ENCODE results near the gene SHANK2.

SHANK2 gene

DNA sequence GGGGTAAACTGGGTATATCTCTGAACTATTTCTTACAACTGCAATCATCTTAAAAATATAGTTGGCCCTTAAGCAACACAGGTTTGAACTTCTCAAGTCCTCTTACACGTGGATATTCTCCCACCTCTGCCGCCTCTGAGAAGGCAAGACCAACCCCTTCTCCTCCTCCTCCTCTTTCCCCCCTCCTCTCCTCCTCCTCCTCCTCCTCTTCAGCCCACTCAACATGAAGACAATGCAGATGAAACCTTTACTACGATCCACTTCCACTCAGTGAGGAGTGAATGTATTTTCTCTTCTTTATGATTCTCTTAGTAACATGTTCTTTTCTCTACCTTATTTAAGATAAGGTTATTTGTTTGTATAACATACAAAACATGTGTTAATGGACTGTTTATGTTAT, 20.0 kb downstream of the SHANK2 start:
- Histone ChIP-seq H3K4me3 (ENCODE audit: low read depth, low read length) (no peak overlapping the region), H3K9me3 (ENCODE audit: control insufficient read depth, insufficient read depth, low read length) (0 out of 2 replicates have a peak, but pooled peaks cover 3% of the 10 kb centered on the region), H3K27me3 (ENCODE audit: control insufficient read depth, insufficient read depth, low read length) (no peaks in the 10 kb centered on the region), H3K4me1 (ENCODE audit: control insufficient read depth, insufficient read depth, low read length) (peaks cover 9% of the 10 kb centered on the region; the same call in 1 of the 2 replicates), H3K27ac (ENCODE audit: low read depth, low read length) (no peak overlapping the region), H3K36me3 (ENCODE audit: control insufficient read depth, insufficient read depth, low read length) (peaks cover 4% of the 10 kb centered on the region; the same call in 1 of the 2 replicates), H3K9ac (ENCODE audit: low read depth, low read length) (no peak overlapping the region)

GRCh38 chr11:71228961-71229360, 23.4 kb downstream of the SHANK2 start:
- Histone ChIP-seq H3K27ac (ENCODE audit: low read depth, low read length) (no peak overlapping the region), H3K27me3 (ENCODE audit: control insufficient read depth, insufficient read depth, low read length) (no peaks in the 10 kb centered on the region), H3K9me3 (ENCODE audit: control insufficient read depth, insufficient read depth, low read length) (0 out of 2 replicates have a peak, but pooled peaks cover 5% of the 10 kb centered on the region)

DNA sequence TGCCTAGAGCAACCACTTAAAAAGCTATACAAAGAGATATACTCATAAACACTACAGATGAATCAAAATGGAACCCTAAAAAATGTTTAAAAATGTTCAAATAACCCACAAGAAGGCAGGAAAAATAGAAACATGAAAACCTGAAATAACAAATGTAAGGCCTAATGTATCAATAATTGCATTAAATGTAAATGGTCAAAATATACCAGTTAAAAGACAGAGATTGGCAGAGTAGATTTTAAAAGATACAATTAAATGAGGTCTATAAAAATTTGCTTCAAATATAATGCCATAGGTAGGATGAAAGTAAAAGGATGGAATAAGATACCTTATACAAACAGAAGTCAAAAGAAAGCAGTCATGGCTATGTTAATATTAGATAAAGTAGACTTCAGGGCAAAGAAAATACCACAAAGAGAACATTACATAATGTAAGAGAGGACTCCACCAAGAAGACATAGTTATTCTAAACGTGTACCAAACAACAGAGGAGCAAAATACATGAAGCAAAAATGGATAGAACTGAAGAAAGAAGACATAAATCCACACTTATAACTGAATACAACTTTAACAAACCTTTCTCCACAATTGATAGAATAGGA, 25.2 kb downstream of the SHANK2 start:
- no peak overlapping the region for H3K27ac ChIP-seq (ENCODE audit: low read depth, low read length)
- H3K27me3 ChIP-seq (ENCODE audit: control insufficient read depth, insufficient read depth, low read length), result no peaks in the 10 kb centered on the region
- H3K4me3 ChIP-seq (ENCODE audit: low read depth, low read length), result no peak overlapping the region
- no peaks in the 10 kb centered on the region for H3K4me1 ChIP-seq (ENCODE audit: control insufficient read depth, insufficient read depth, low read length)
- peaks cover 22% of the 10 kb centered on the region for H3K36me3 ChIP-seq (ENCODE audit: control insufficient read depth, insufficient read depth, low read length)
- H3K9ac ChIP-seq (ENCODE audit: low read depth, low read length), result no peak overlapping the region
- 0 out of 2 replicates have a peak, but pooled peaks cover 5% of the 10 kb centered on the region for H3K9me3 ChIP-seq (ENCODE audit: control insufficient read depth, insufficient read depth, low read length)

More at GRCh38 chr11:71228961-71229360, 23.4 kb downstream of the SHANK2 start:
- Histone ChIP-seq H3K36me3 (ENCODE audit: control insufficient read depth, insufficient read depth, low read length) (peaks cover 11% of the 10 kb centered on the region), H3K4me1 (ENCODE audit: control insufficient read depth, insufficient read depth, low read length) (peaks cover 9% of the 10 kb centered on the region; the same call in 1 of the 2 replicates), H3K4me3 (ENCODE audit: low read depth, low read length) (no peak overlapping the region), H3K9ac (ENCODE audit: low read depth, low read length) (no peak overlapping the region)

DNA sequence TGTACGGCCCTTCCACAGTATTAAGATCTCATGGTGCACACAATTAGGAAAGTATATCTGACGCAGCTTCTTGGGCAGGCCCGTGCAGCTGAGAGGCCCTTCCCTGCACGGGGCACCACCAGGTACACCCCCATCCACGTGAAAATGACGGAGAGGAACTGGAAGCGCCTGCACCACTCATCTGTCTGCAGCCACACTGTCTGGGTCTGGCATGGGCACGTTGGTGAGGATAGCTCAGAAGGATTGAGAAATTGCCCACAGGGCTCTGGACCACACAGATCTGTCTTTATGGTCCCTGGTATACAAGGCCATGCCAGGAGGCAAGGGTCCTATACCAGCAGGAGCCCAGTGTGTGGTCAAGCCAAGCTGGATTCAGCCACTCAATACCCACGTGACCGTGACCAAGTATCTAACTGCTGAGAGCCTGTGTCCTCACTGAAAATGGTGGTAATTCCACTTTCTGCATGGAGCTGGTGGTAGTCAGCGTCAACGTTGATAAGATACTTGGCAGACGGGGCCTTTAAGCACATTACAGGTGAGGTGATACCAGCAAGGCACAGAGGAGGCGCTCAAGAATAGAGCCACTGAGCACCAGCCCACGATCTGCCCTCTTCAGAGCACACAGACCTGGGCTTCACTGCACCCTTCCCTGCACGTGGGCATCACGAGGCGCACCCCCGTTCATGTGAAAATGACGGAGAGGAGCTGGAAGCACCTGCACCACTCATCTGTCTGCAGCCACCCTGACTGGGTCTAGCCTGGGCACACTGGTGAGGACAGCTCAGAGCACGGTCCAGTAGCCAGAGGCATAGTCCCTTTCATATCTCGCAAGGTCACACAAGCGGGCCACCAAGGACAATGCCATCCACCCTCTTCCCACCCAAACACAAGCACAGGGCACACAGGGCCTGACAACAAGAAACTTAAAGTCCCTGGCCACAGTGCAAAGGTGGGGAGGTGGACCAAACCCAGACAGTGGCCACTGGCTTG, 28.4 kb downstream of the SHANK2 start:
- Histone ChIP-seq H3K27me3 (ENCODE audit: control insufficient read depth, insufficient read depth, low read length) (no peaks in the 10 kb centered on the region), H3K36me3 (ENCODE audit: control insufficient read depth, insufficient read depth, low read length) (peaks cover 22% of the 10 kb centered on the region), H3K9me3 (ENCODE audit: control insufficient read depth, insufficient read depth, low read length) (0 out of 2 replicates have a peak, but pooled peaks cover 5% of the 10 kb centered on the region), H3K9ac (ENCODE audit: low read depth, low read length) (no peak overlapping the region), H3K27ac (ENCODE audit: low read depth, low read length) (no peak overlapping the region), H3K4me1 (ENCODE audit: control insufficient read depth, insufficient read depth, low read length) (no peaks in the 10 kb centered on the region), H3K4me3 (ENCODE audit: low read depth, low read length) (no peak overlapping the region)

DNA sequence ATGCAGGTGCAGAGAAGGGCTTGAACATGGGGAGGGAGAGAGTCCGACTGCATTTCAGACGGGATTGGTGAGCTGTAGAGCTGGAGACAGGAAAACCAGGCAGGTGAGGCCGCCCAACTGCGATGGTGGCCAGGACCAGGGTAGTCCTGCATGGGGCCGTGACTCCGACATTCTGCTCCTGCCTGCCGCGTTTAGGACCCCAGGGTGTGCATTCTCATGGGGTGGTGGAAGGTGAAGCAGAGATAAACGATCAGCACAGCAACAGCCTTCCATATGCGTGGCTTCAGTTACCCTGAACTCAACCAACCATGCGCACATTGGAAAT, 29.3 kb downstream of the SHANK2 start:
- no peaks in the 10 kb centered on the region for H3K4me1 ChIP-seq (ENCODE audit: control insufficient read depth, insufficient read depth, low read length)
- no peak overlapping the region for H3K27ac ChIP-seq (ENCODE audit: low read depth, low read length)
- H3K4me3 ChIP-seq (ENCODE audit: low read depth, low read length), result no peak overlapping the region
- H3K9me3 ChIP-seq (ENCODE audit: control insufficient read depth, insufficient read depth, low read length), result 0 out of 2 replicates have a peak, but pooled peaks cover 5% of the 10 kb centered on the region
- H3K27me3 ChIP-seq (ENCODE audit: control insufficient read depth, insufficient read depth, low read length), result no peaks in the 10 kb centered on the region
- H3K9ac ChIP-seq (ENCODE audit: low read depth, low read length), result no peak overlapping the region
- peaks cover 22% of the 10 kb centered on the region for H3K36me3 ChIP-seq (ENCODE audit: control insufficient read depth, insufficient read depth, low read length)

DNA sequence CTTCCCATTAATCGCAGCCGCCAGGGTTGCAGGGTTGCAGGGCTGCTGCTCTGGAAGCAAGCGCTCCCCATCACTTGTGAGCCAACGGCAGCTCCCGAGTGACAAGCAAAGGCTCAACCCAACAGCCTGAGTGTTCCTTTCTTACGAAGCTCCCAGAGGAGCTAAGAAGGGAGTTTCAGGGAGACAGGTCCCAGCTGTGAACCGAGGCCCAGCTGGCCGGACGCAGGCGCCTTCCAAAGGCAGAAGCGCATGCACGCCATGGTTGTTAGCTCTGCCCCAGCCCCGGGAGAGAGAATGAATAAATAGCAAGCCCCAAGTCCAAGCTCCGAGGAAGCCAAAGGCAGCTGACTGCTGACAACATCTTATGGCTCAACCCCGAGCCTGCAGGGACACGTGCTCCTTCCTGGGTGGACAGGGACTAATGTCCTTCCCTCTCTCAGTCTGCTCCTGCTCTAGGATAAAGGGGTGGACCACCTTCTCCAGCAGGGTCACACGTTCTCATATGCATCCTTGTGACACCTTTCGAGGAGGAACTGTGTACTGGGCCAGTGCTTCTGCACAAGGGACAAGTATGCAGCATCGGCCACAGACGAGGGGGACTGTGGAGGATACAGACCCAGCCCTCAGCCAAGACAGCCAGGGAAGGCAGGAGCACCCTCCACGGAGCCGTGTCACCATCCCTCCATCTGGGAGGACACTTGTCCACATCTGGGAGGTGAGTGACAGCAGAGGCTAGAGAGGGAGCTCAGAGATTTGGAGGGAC, 29.9 kb downstream of the SHANK2 start:
- no peak overlapping the region for H3K9ac ChIP-seq (ENCODE audit: low read depth, low read length)
- H3K27ac ChIP-seq (ENCODE audit: low read depth, low read length), result no peak overlapping the region
- H3K27me3 ChIP-seq (ENCODE audit: control insufficient read depth, insufficient read depth, low read length), result no peaks in the 10 kb centered on the region
- H3K36me3 ChIP-seq (ENCODE audit: control insufficient read depth, insufficient read depth, low read length), result peaks cover 22% of the 10 kb centered on the region
- H3K9me3 ChIP-seq (ENCODE audit: control insufficient read depth, insufficient read depth, low read length), result 0 out of 2 replicates have a peak, but pooled peaks cover 4% of the 10 kb centered on the region
- no peak overlapping the region for H3K4me3 ChIP-seq (ENCODE audit: low read depth, low read length)
- no peaks in the 10 kb centered on the region for H3K4me1 ChIP-seq (ENCODE audit: control insufficient read depth, insufficient read depth, low read length)

DNA sequence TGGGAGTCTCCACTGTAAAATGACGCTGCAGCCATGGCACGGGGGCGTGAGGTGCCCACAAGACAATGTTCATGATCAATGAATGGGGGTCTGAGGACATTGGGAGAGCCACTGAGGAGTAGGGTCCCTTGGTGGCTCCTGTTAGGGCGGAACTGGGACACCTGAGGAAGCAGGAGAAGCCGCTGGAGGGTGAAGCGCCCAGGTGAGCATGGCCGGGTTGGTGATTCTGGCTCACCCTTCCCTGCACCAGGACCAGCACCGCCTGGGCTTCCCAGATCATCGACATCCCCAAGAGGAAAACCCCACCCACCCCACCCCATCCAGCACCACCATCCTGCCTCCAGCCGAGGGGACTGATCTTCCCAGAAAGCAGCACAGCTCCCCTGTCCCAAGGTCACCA, 30.6 kb downstream of the SHANK2 start:
- H3K27ac ChIP-seq (ENCODE audit: low read depth, low read length), result no peak overlapping the region
- H3K4me3 ChIP-seq (ENCODE audit: low read depth, low read length), result no peak overlapping the region
- H3K36me3 ChIP-seq (ENCODE audit: control insufficient read depth, insufficient read depth, low read length), result peaks cover 22% of the 10 kb centered on the region
- H3K4me1 ChIP-seq (ENCODE audit: control insufficient read depth, insufficient read depth, low read length), result no peaks in the 10 kb centered on the region
- no peak overlapping the region for H3K9ac ChIP-seq (ENCODE audit: low read depth, low read length)
- H3K9me3 ChIP-seq (ENCODE audit: control insufficient read depth, insufficient read depth, low read length), result no peaks in the 10 kb centered on the region
- no peaks in the 10 kb centered on the region for H3K27me3 ChIP-seq (ENCODE audit: control insufficient read depth, insufficient read depth, low read length)

GRCh38 chr11:71221201-71221600, 31.2 kb downstream of the SHANK2 start:
- no peaks in the 10 kb centered on the region for H3K4me1 ChIP-seq (ENCODE audit: control insufficient read depth, insufficient read depth, low read length)
- H3K4me3 ChIP-seq (ENCODE audit: low read depth, low read length), result no peak overlapping the region
- H3K27ac ChIP-seq (ENCODE audit: low read depth, low read length), result no peak overlapping the region
- H3K9ac ChIP-seq (ENCODE audit: low read depth, low read length), result no peak overlapping the region
- H3K36me3 ChIP-seq (ENCODE audit: control insufficient read depth, insufficient read depth, low read length), result peaks cover 22% of the 10 kb centered on the region
- no peaks in the 10 kb centered on the region for H3K9me3 ChIP-seq (ENCODE audit: control insufficient read depth, insufficient read depth, low read length)
- H3K27me3 ChIP-seq (ENCODE audit: control insufficient read depth, insufficient read depth, low read length), result no peaks in the 10 kb centered on the region

DNA sequence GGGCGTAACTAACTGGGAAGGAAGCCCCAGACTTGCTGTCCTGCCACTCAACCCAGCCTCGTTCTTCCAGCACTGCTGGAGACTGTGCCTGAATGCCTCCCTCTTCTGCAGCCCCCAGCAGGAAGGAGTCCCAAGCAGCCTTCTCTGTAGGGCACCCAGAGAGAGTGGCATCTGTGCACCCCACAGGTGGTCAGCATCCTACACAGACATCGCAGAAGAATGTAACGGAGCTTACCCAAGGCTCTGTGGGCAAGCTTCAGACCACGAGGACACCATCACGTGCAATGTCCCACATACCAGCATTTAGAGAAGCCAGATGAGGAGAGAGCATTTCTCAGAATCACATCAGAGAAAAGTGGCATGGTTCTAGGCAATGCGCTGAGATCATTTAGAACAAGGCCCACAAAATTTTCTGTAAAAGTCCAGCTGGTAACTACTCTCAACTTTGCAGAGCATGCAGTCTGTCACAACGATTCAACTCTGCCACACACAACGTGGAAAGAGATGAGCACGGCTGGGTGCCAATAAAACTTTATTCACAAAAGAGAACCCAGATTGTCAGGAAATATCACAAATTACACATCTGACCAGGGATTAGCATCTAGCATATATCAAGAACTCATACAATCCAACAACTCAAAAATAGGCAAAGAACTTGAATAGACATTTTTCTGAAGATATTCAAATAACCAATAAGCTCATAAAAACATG, 33.4 kb downstream of the SHANK2 start:
- H3K9me3 ChIP-seq (ENCODE audit: control insufficient read depth, insufficient read depth, low read length), result no peaks in the 10 kb centered on the region
- peaks cover 15% of the 10 kb centered on the region for H3K36me3 ChIP-seq (ENCODE audit: control insufficient read depth, insufficient read depth, low read length)
- no peaks in the 10 kb centered on the region for H3K4me1 ChIP-seq (ENCODE audit: control insufficient read depth, insufficient read depth, low read length)
- H3K9ac ChIP-seq (ENCODE audit: low read depth, low read length), result no peak overlapping the region
- H3K27ac ChIP-seq (ENCODE audit: low read depth, low read length), result no peak overlapping the region
- H3K4me3 ChIP-seq (ENCODE audit: low read depth, low read length), result no peak overlapping the region
- H3K27me3 ChIP-seq (ENCODE audit: control insufficient read depth, insufficient read depth, low read length), result no peaks in the 10 kb centered on the region

DNA sequence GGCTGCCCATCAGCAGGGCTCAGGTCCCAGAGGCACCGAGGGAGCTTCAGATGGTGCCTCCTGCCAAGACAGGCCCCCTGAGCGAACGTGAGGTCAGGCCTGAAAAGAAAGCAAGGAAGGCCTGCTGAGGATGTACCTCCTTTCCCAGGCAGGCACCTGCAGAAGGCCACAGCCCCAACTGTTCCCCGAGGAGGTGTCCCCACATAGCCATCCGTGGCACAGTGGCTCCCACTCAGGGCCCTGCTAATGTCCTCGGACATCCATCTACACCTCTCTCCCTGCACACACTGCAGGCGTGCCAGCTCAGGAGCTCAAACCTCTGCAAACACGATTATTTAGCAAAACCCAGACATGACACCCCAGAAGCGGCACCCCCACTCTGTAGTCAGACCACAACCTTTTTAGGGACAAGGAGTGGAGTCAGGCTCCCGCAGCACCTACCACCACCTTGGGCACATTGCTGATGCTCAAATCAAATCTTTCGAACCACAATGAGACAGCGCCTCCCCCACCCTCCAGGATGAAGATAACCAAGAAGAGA, 36.9 kb downstream of the SHANK2 start:
- Histone ChIP-seq H3K36me3 (ENCODE audit: control insufficient read depth, insufficient read depth, low read length) (0 out of 2 replicates have a peak, but pooled peaks cover 4% of the 10 kb centered on the region), H3K4me1 (ENCODE audit: control insufficient read depth, insufficient read depth, low read length) (no peaks in the 10 kb centered on the region), H3K27me3 (ENCODE audit: control insufficient read depth, insufficient read depth, low read length) (no peaks in the 10 kb centered on the region), H3K9me3 (ENCODE audit: control insufficient read depth, insufficient read depth, low read length) (no peaks in the 10 kb centered on the region), H3K27ac (ENCODE audit: low read depth, low read length) (no peak overlapping the region), H3K4me3 (ENCODE audit: low read depth, low read length) (no peak overlapping the region), H3K9ac (ENCODE audit: low read depth, low read length) (no peak overlapping the region)
